GM21447 (cell line): ENCODE data around the gene NLRP1.

Experiments used
- ATAC-seq: cut with Tn5 transposase; IDR thresholded peaks from one replicate; pipeline ENCODE4 v1.9.1; 2021; ENCODE audit not compliant: unreplicated experiment

Gene NLRP1

GRCh38 chr17:5526821-5527598, 57.3 kb downstream of the NLRP1 start:
- no peak for ATAC-seq

GRCh38 chr17:5523249-5523648, 61.1 kb downstream of the NLRP1 start:
- ATAC-seq = no peak

- no peak for ATAC-seq
Measured at GRCh38 chr17:5522476-5522875, 61.8 kb downstream of the NLRP1 start.

GRCh38 chr17:5516060-5516792, 68.1 kb downstream of the NLRP1 start:
- ATAC-seq = no peak

GRCh38 chr17:5514976-5515375, 69.3 kb downstream of the NLRP1 start:
- ATAC-seq = no peak

- no peak for ATAC-seq
Measured at GRCh38 chr17:5513628-5514027, 70.7 kb downstream of the NLRP1 start.

GRCh38 chr17:5511401-5512225, 72.7 kb downstream of the NLRP1 start:
- ATAC-seq = no peak

- ATAC-seq = no peak
Measured at GRCh38 chr17:5510771-5511170, 73.5 kb downstream of the NLRP1 start.

- no peak for ATAC-seq
Measured at GRCh38 chr17:5509482-5509881, 74.8 kb downstream of the NLRP1 start.

- ATAC-seq = no peak
Measured at GRCh38 chr17:5508810-5509209, 75.5 kb downstream of the NLRP1 start.

- ATAC-seq = no peak
Measured at GRCh38 chr17:5506307-5506706, 78.0 kb downstream of the NLRP1 start.

GRCh38 chr17:5502552-5502951, 81.8 kb downstream of the NLRP1 start:
- ATAC-seq = no peak

- ATAC-seq = no peak
Measured at GRCh38 chr17:5501685-5502084, 82.6 kb downstream of the NLRP1 start.

GRCh38 chr17:5500589-5501391, 83.5 kb downstream of the NLRP1 start:
- ATAC-seq = peak; percentile 63

- ATAC-seq = no peak
Measured at GRCh38 chr17:5500247-5500588, 84.1 kb downstream of the NLRP1 start.

- ATAC-seq = no peak
Measured at GRCh38 chr17:5499476-5500231, 84.7 kb downstream of the NLRP1 start.

- ATAC-seq = no peak
Measured at GRCh38 chr17:5492970-5493369, 91.3 kb downstream of the NLRP1 start.

GRCh38 chr17:5488752-5489151, 95.6 kb downstream of the NLRP1 start:
- no peak for ATAC-seq

- ATAC-seq = peak; percentile 89
Measured at GRCh38 chr17:5486206-5487124, 97.8 kb downstream of the NLRP1 start, which contains the start of gene MIS12. TSS of gene MIS12 (plus strand) at chr17:5486566. CDS start at chr17:5488863, 2,297 bp downstream.
